ENCODE measurements around the gene ADGRG3.

GRCh38 chr16:57706717-57707116 is 38.6 kb downstream of the ADGRG3 start:
- TF ChIP-seq POLR2A (IDR thresholded peaks at IDR 0.05) (no peak), CTCF (IDR thresholded peaks at IDR 0.05) (no peak)
